ENCODE data around the gene RB1. TPM values are rescaled to one million over a fixed set of nuclear protein-coding genes. Genes with fewer than 3 reads are reported as not detected.

RB1 gene
- total RNA-seq, 1 experiment from 2014 or later: 57.1 TPM

- no peak for TF ChIP-seq EZH2 (IDR thresholded peaks at IDR 0.05; ENCODE audit: borderline replicate concordance, low read depth, low read length, poor library complexity, severe bottlenecking)
- TF ChIP-seq, protein P1, sequence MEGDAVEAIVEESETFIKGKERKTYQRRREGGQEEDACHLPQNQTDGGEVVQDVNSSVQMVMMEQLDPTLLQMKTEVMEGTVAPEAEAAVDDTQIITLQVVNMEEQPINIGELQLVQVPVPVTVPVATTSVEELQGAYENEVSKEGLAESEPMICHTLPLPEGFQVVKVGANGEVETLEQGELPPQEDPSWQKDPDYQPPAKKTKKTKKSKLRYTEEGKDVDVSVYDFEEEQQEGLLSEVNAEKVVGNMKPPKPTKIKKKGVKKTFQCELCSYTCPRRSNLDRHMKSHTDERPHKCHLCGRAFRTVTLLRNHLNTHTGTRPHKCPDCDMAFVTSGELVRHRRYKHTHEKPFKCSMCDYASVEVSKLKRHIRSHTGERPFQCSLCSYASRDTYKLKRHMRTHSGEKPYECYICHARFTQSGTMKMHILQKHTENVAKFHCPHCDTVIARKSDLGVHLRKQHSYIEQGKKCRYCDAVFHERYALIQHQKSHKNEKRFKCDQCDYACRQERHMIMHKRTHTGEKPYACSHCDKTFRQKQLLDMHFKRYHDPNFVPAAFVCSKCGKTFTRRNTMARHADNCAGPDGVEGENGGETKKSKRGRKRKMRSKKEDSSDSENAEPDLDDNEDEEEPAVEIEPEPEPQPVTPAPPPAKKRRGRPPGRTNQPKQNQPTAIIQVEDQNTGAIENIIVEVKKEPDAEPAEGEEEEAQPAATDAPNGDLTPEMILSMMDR (conservative IDR thresholded peaks at IDR 0.05; ENCODE audit: low read depth, low read length): no peak
- intact Hi-C loops (cut with micrococcal nuclease; ENCODE audit: unreplicated experiment): no loop called here
- Histone ChIP-seq H3K4me3 (ENCODE audit: low read depth, low read length, poor library complexity, severe bottlenecking) (no peak overlapping the region), H3K27me3 (replicated peaks; ENCODE audit: insufficient read depth, low read depth, low read length, poor library complexity) (no peaks in the 10 kb centered on the region), H3K9me3 (ENCODE audit: low read depth, low read length, poor library complexity, severe bottlenecking) (no peaks in the 10 kb centered on the region), H3K27ac (ENCODE audit: low read depth, low read length, poor library complexity, severe bottlenecking) (no peak overlapping the region), H3K4me1 (ENCODE audit: insufficient read depth, low read length, poor library complexity, severe bottlenecking) (no peaks in the 10 kb centered on the region), H3K36me3 (ENCODE audit: insufficient read depth, low read length, poor library complexity, severe bottlenecking) (no peaks in the 10 kb centered on the region)
- DNase-seq (ENCODE audit: low spot score): no peak
- CTCF ChIA-PET: no interaction called here
- POLR2A ChIA-PET (ENCODE audit: low non-redundant PET): interaction anchor here (0.7 kb wide), 1 partner anchor 264 kb away, joined by 3 read pairs; no protein-coding TSS in a partner anchor
- BruUV-seq (replicated peaks): no TSS peak
Observed at GRCh38 chr13:48443442-48444208, 140.1 kb downstream of the RB1 start.

GRCh38 chr13:48446464-48446863, 142.9 kb downstream of the RB1 start:
- BruUV-seq (replicated peaks): no TSS peak
- ChIA-PET CTCF (no interaction called here), POLR2A (ENCODE audit: low non-redundant PET) (no interaction called here)
- Histone ChIP-seq H3K27me3 (replicated peaks; ENCODE audit: insufficient read depth, low read depth, low read length, poor library complexity) (no peaks in the 10 kb centered on the region), H3K27ac (ENCODE audit: low read depth, low read length, poor library complexity, severe bottlenecking) (no peak overlapping the region), H3K36me3 (ENCODE audit: insufficient read depth, low read length, poor library complexity, severe bottlenecking) (no peaks in the 10 kb centered on the region), H3K4me3 (ENCODE audit: low read depth, low read length, poor library complexity, severe bottlenecking) (no peak overlapping the region), H3K4me1 (ENCODE audit: insufficient read depth, low read length, poor library complexity, severe bottlenecking) (no peaks in the 10 kb centered on the region), H3K9me3 (ENCODE audit: low read depth, low read length, poor library complexity, severe bottlenecking) (peaks cover 5% of the 10 kb centered on the region)
- TF ChIP-seq, protein P1 (conservative IDR thresholded peaks at IDR 0.05; ENCODE audit: low read depth, low read length): no peak
- no peak for TF ChIP-seq EZH2 (IDR thresholded peaks at IDR 0.05; ENCODE audit: borderline replicate concordance, low read depth, low read length, poor library complexity, severe bottlenecking)
- intact Hi-C loops (cut with micrococcal nuclease; ENCODE audit: unreplicated experiment): no loop called here
- DNase-seq (ENCODE audit: low spot score): peak; percentile 37

GRCh38 chr13:48448285-48448958, 144.9 kb downstream of the RB1 start:
- H3K4me1 ChIP-seq (ENCODE audit: insufficient read depth, low read length, poor library complexity, severe bottlenecking): no peaks in the 10 kb centered on the region
- H3K9me3 ChIP-seq (ENCODE audit: low read depth, low read length, poor library complexity, severe bottlenecking): peaks cover 5% of the 10 kb centered on the region
- no peak for DNase-seq (ENCODE audit: low spot score)
- POLR2A ChIA-PET (ENCODE audit: low non-redundant PET): no interaction called here
- no peaks in the 10 kb centered on the region for H3K27me3 ChIP-seq (replicated peaks; ENCODE audit: insufficient read depth, low read depth, low read length, poor library complexity)
- CTCF ChIA-PET: no interaction called here
- no peak for TF ChIP-seq EZH2 (IDR thresholded peaks at IDR 0.05; ENCODE audit: borderline replicate concordance, low read depth, low read length, poor library complexity, severe bottlenecking)
- TF ChIP-seq, protein P1 (conservative IDR thresholded peaks at IDR 0.05; ENCODE audit: low read depth, low read length): no peak
- no TSS peak for BruUV-seq (replicated peaks)
- H3K27ac ChIP-seq (ENCODE audit: low read depth, low read length, poor library complexity, severe bottlenecking): no peak overlapping the region
- no peak overlapping the region for H3K4me3 ChIP-seq (ENCODE audit: low read depth, low read length, poor library complexity, severe bottlenecking)
- intact Hi-C loops (cut with micrococcal nuclease; ENCODE audit: unreplicated experiment): no loop called here
- no peaks in the 10 kb centered on the region for H3K36me3 ChIP-seq (ENCODE audit: insufficient read depth, low read length, poor library complexity, severe bottlenecking)

Measured in A673 (cell line).